Measurements from ENCODE around the gene PFN1. TPM values are rescaled to one million over a fixed set of nuclear protein-coding genes. Genes with fewer than 3 reads are reported as not detected.

Gene PFN1
- total and polyA plus RNA-seq, 9 of the 15 experiments (the other 6 are each of a cell fraction or from before 2014, with no cell fraction given): 60.5 to 1,479 (median 456) TPM

GRCh38 chr17:4942760-4943508 is 5.4 kb downstream of the PFN1 start:
- no peak overlapping the region for H3K4me2 ChIP-seq (ENCODE audit: insufficient read depth, low read length)
- intact Hi-C loops (cut with micrococcal nuclease): no loop called here
- CTCF ChIA-PET (ENCODE audit: low intra/inter-chr PET ratio): no interaction called here

GRCh38 chr17:4941319-4941610 is 7.1 kb downstream of the PFN1 start:
- Histone ChIP-seq H3K9ac (ENCODE audit: insufficient read depth in 1 of 2, low read depth in 2 of 2, low read length in 2 of 2) (peak overlapping the region; percentile 95 to 98), H3K4me1 (replicated peaks in 1 of 2; ENCODE audit: control insufficient read depth in 2 of 2, insufficient read depth in 2 of 2, low read length in 2 of 2) (peaks cover 30 to 34% of the 10 kb centered on the region in 2 experiments; a peak in 4 of 5 replicates), H3K27me3 (ENCODE audit: control insufficient read depth in 2 of 2, insufficient read depth in 2 of 2, low read length in 2 of 2) (no peaks in the 10 kb centered on the region), H2AFZ (ENCODE audit: low read depth, low read length) (no peak overlapping the region), H3K4me2 (ENCODE audit: insufficient read depth, low read length) (peak overlapping the region; percentile 96), H3K27ac (ENCODE audit: extremely low read depth, low read depth, low read length) (peak overlapping the region; percentile 90), H4K20me1 (replicated peaks; ENCODE audit: control insufficient read depth, insufficient read depth, low read length) (peaks cover 13% of the 10 kb centered on the region), H3K9me1 (ENCODE audit: control insufficient read depth, insufficient read depth, low read length) (no peaks in the 10 kb centered on the region), H3K36me3 (ENCODE audit: control insufficient read depth, insufficient read depth, low read length) (peaks cover 74% of the 10 kb centered on the region), H3K79me2 (ENCODE audit: control insufficient read depth, insufficient read depth, low read length) (peaks cover 76% of the 10 kb centered on the region), H3K9me3 (replicated peaks; ENCODE audit: control insufficient read depth, insufficient read depth, low read depth, low read length) (no peaks in the 10 kb centered on the region), H3K4me3 (peak overlapping the region; percentile 96)
- ChIA-PET POLR2A (interaction anchor here (0.6 to 2.4 kb wide), 3 partner anchors 15 to 26 kb away, joined by 3 to 7 read pairs (median 5); partner anchors contain the start of gene SPAG7), CTCF (ENCODE audit: low intra/inter-chr PET ratio) (no interaction called here)
- in situ Hi-C loops (cut with MboI): no loop called here
- WGBS (ENCODE audit: insufficient coverage, low coverage, missing lambda C conversion rate): 2% methylated on average over 4 of the region's 4 CpGs
- ATAC-seq (no peak), DNase-seq (ENCODE audit: extremely low read depth in 1 of 4, low spot score in 3 of 4) (peak in 1 of 4 experiments; percentile 48), FAIRE-seq (no peak)
- no TSS peak for BruUV-seq (replicated peaks)
- intact Hi-C loops (cut with micrococcal nuclease): no loop called here
- TF ChIP-seq MAFG (tag; conservative IDR thresholded peaks at IDR 0.05) (no peak), ZNF511 (CRISPR knock-in tag; IDR thresholded peaks at IDR 0.05) (no peak), ESRRA (IDR thresholded peaks at IDR 0.05; ENCODE audit: borderline replicate concordance, low read depth) (peak; percentile 23; the same call in 1 of the 2 replicates), TCF3 (CRISPR knock-in tag; IDR thresholded peaks at IDR 0.05) (peak; percentile 29; the same call in 1 of the 2 replicates), CBFA2T3 (IDR thresholded peaks at IDR 0.05) (peak; percentile 58), NFE2 (IDR thresholded peaks at IDR 0.05; ENCODE audit: low read depth) (no peak), ZNF436 (CRISPR knock-in tag; IDR thresholded peaks at IDR 0.05) (no peak), SMC3 (conservative IDR thresholded peaks at IDR 0.05; ENCODE audit: insufficient read depth, low read depth, low read length) (no peak), ZNF197 (CRISPR knock-in tag; IDR thresholded peaks at IDR 0.05; ENCODE audit: low read depth) (no peak), ZNF354B (CRISPR knock-in tag; IDR thresholded peaks at IDR 0.05) (no peak), SOX6 (IDR thresholded peaks at IDR 0.05) (no peak), YBX1 (IDR thresholded peaks at IDR 0.05) (no peak), NCOA2 (IDR thresholded peaks at IDR 0.05; ENCODE audit: partially characterized antibody in 2 of 2) (no peak), CXXC5 (CRISPR knock-in tag; IDR thresholded peaks at IDR 0.05) (no peak), PHF21A (IDR thresholded peaks at IDR 0.05; ENCODE audit: borderline replicate concordance, low read depth) (no peak), ARID1B (IDR thresholded peaks at IDR 0.05) (peak; percentile 12; the same call in 1 of the 2 replicates), FIP1L1 (IDR thresholded peaks at IDR 0.05; ENCODE audit: low read depth, low read length, poor library complexity, severe bottlenecking) (no peak)

More at GRCh38 chr17:4942760-4943508, 5.4 kb downstream of the PFN1 start:
- DNase-seq (ENCODE audit: extremely low read depth in 1 of 4, low spot score in 3 of 4) (no peak), ATAC-seq (no peak), FAIRE-seq (no peak)
- H4K20me1 ChIP-seq (replicated peaks; ENCODE audit: control insufficient read depth, insufficient read depth, low read length): peaks cover 22% of the 10 kb centered on the region
- BruUV-seq (replicated peaks): no TSS peak
- WGBS (ENCODE audit: insufficient coverage, low coverage, missing lambda C conversion rate): 95% methylated on average over 12 of the region's 13 CpGs
- no peak overlapping the region for H3K27ac ChIP-seq (ENCODE audit: extremely low read depth, low read depth, low read length)
- H3K9me3 ChIP-seq (replicated peaks; ENCODE audit: control insufficient read depth, insufficient read depth, low read depth, low read length): no peaks in the 10 kb centered on the region
- TF ChIP-seq POLR2A (conservative IDR thresholded peaks at IDR 0.05) (0 out of 2 replicates have a peak, but pooled peaks have one; percentile 19), ZBED1 (IDR thresholded peaks at IDR 0.05) (no peak)
- POLR2A ChIA-PET: interaction anchor here (0.6 to 2.4 kb wide), 3 partner anchors 14 to 45 kb away, joined by 3 to 5 read pairs (median 3); partner anchors contain the start of gene SPAG7
- peaks cover 74% of the 10 kb centered on the region for H3K36me3 ChIP-seq (ENCODE audit: control insufficient read depth, insufficient read depth, low read length)
- no peak overlapping the region for H2AFZ ChIP-seq (ENCODE audit: low read depth, low read length)
- in situ Hi-C loops (cut with MboI): no loop called here
- no peaks in the 10 kb centered on the region for H3K27me3 ChIP-seq (ENCODE audit: control insufficient read depth in 2 of 2, insufficient read depth in 2 of 2, low read length in 2 of 2)
- no peak overlapping the region for H3K4me3 ChIP-seq
- peak overlapping the region in 1 of 2 experiments; percentile 42; a peak in 1 of 4 replicates for H3K9ac ChIP-seq (ENCODE audit: insufficient read depth in 1 of 2, low read depth in 2 of 2, low read length in 2 of 2)
- H3K9me1 ChIP-seq (ENCODE audit: control insufficient read depth, insufficient read depth, low read length): no peaks in the 10 kb centered on the region
- H3K79me2 ChIP-seq (ENCODE audit: control insufficient read depth, insufficient read depth, low read length): peaks cover 92% of the 10 kb centered on the region
- H3K4me1 ChIP-seq (replicated peaks in 1 of 2; ENCODE audit: control insufficient read depth in 2 of 2, insufficient read depth in 2 of 2, low read length in 2 of 2): peaks cover 30 to 31% of the 10 kb centered on the region in 2 experiments; a peak in 4 of 5 replicates
